Cardiac septum (tissue), 1 donor: Measurements from ENCODE around the gene MFN2. TPM values are rescaled to one million over a fixed set of nuclear protein-coding genes. Genes with fewer than 3 reads are reported as not detected.
A peak's percentile ranks its signal among the peaks of the same experiment; 100 is the strongest.
"Not testable (repeated sequence)": the region's sequence is repeated elsewhere in the genome, so short reads cannot be mapped to it uniquely, and the experiment has no call there.

Experiments used
- DNase-seq: peaks from one replicate; pipeline ENCODE4 v3.0.0-alpha.2; 2020; ENCODE audit warnings: low spot score
- intact Hi-C: fragments of 100-400 bp; cut with DNase I; formaldehyde crosslinking; loops from one replicate; pipeline ENCODE4 v1.14.0; 2022
- long read RNA-seq: library from polyadenylated mRNA; unstranded; transcript quantifications from one replicate; pipeline ENCODE4 v2.0.0, GENCODE V29; 2021
- total RNA-seq: library from RNA; stranded (reverse); fragmentation: NEBNext Ultra II Directional; extraction: Animal tissue kit (Norgen Biotek cat#: 25700); gene quantifications from one replicate; pipeline ENCODE4 v1.2.1, GENCODE V29; 2021
- donor health status: DM: no; HTN: no; CAD: no.

The MFN2 gene
- total RNA-seq: 619 TPM
- long read RNA-seq, full-length matches to known transcripts: 160 of 852 reads
- long read RNA-seq, partial matches to known transcripts: 517 of 852 reads
- long read RNA-seq, other reads (novel, unspliced or antisense): 175 of 852 reads

- DNase-seq: peak; percentile 98
- intact Hi-C loops: loop anchor here (5.0 kb wide), 2 partner anchors 43 to 73 kb away; no protein-coding TSS in a partner anchor
Observed at GRCh38 chr1:11979851-11980675, at the start of gene MFN2. TSS of gene MFN2 (plus strand) at chr1:11980444. CDS start at chr1:11989169, 8,725 bp downstream.

- intact Hi-C loops: no loop called here
- DNase-seq: no peak
Observed at GRCh38 chr1:11930571-11931445, 49.4 kb upstream of the MFN2 start.

- DNase-seq: no peak
- intact Hi-C loops: no loop called here
Observed at GRCh38 chr1:11931845-11932244, 48.4 kb upstream of the MFN2 start.

GRCh38 chr1:11934302-11935056 is 45.8 kb upstream of the MFN2 start, which contains the start of gene PLOD1:
TSS of gene PLOD1 (plus strand) at chr1:11934717. CDS start at chr1:11934780, 63 bp downstream.
- intact Hi-C loops: loop anchor here (5.0 kb wide), 1 partner anchor 43 kb away; no protein-coding TSS in a partner anchor
- DNase-seq: peak; percentile 95

DNA sequence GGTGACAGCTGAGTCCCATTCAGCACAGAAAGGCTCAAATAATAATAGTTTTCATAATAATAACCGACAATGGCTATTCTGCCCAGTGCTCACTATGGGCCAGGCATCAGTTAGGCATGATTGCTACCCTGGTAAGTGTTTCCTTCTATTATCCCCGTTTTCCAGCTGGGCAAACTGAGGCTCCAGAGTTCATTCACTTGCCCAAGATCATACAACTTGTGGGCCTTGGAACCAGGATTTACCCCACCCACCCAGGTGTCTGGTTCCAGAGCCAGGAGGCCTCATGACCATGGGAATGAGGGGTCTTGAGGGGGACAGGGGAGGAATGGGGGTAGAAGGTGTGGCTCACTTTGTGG is 45.2 kb upstream of the MFN2 start:
- no peak for DNase-seq
- intact Hi-C loops: loop anchor here (5.0 kb wide), 1 partner anchor 42 kb away; no protein-coding TSS in a partner anchor

DNA sequence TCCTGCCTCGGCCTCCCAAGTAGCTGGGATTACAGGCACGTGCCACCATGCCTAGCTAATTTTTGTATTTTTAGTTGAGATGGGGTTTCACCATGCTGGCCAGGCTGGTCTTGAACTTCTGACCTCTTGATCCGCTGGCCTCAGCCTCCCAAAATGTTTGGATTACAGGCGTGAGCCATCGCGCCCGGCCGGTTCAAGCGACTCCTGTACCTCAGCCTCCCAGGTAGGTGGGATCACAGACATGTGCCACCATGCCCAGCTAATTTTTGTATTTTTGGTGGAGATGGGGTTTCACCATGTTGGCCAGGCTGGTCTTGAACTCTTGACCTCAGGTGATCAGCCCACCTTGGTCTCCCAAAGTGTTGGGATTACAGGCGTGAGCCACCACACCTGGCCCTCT is 44.5 kb upstream of the MFN2 start:
- DNase-seq: not testable (repeated sequence)
- intact Hi-C loops: loop anchor here (5.0 kb wide), 1 partner anchor 42 kb away; no protein-coding TSS in a partner anchor

- no peak for DNase-seq
- intact Hi-C loops: loop anchor here (5.0 kb wide), 1 partner anchor 38 kb away; no protein-coding TSS in a partner anchor
Observed at GRCh38 chr1:11938722-11939526, 41.3 kb upstream of the MFN2 start.

DNA sequence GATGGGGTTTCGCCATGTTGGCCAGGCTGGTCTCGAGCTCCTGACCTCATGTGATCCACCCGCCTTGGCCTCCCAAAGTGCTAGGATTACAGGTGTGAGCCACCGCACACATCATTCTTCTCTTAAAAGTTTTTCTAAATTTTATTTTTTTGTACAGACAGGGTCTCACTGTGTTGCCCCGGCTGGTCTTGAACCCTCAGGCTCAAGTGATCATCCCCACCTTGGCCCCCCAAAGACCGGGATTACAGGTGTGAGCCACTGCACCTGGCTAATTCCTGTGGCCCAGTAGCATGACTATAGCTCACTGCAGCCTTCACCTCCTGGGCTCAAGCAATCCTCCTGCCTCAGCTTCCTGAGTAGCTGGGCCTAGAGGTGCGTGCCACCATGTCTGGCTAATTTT is 40.5 kb upstream of the MFN2 start:
- intact Hi-C loops: loop anchor here (5.0 kb wide), 1 partner anchor 38 kb away; no protein-coding TSS in a partner anchor
- DNase-seq: not testable (repeated sequence)

DNA sequence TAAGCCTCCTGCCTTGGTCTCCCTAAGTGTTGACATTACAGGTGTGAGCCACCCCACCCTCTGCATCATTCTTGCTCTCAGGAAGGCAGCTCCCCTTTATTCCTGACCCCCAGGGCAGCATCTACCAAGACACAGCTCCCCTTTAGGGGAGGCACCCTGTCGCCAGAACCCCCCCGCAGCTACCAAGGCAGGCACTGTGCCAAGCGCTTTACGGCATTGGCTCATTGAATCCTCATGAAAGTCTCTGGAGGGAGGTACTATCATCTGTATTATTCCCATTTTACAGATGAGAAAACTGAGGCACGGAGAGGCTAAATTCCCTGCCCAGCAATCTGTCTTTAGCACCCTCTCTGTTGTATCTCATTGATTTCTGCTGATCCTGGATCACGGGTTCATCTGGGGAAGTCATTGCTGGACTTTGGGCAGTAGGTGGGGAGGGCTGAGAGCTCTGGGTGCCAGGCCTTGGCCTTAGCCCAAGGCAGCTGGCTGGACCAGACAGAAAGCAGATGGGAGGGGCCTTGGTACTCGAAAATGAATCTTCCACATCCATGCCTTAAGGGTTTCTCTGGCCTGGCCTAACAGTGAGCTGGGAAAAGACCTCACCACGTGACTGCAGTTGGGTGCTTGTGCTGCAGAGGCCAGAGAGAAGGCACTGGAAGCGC is 39.9 kb upstream of the MFN2 start:
- intact Hi-C loops: no loop called here
- DNase-seq: no peak

GRCh38 chr1:11942280-11942679 is 38.0 kb upstream of the MFN2 start:
- intact Hi-C loops: no loop called here
- DNase-seq: no peak

DNA sequence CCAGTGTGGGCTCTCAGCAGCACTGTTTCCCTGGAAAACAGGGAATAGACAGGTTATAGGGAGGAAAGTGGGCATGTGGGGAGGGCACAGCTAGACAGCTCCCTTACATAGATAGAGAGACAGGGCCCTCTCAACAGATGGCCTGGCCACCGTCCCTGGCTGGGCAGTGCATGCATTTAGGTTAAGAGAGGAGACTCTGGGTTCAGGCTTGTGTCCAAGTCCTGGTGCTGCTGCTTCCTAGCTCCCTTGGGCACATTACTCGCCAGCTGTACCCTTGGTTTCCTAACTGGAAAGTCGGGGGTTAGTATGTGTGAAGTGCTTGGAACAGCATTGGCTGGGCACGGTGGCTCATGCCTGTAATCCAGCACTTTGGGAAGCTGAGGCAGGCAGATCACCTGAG is 36.6 kb upstream of the MFN2 start:
- intact Hi-C loops: no loop called here

GRCh38 chr1:11944358-11944931 is 35.8 kb upstream of the MFN2 start:
- DNase-seq: no peak
- intact Hi-C loops: no loop called here

More for the DNA sequence above, 36.6 kb upstream of the MFN2 start:
- DNase-seq: no peak

DNA sequence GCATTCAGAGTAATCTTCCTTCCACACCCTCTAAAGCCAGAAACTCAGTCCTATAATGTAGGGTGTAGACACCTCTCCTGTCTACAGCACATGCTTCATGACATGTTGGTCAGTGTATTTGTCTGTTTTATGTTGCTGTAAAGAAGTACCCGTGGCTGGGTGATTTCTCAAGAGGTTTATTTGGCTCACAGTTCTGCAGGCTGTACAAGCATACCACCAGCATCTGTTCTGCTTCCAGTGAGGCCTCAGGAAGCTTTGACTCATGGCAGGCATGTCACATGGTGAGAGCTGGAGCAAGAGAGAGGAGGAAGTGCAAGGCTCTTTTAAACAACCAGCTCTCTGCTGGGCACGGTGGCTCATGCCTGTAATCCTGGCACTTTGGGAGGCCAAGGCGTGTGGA is 33.6 kb upstream of the MFN2 start:
- DNase-seq: no peak
- intact Hi-C loops: no loop called here

DNA sequence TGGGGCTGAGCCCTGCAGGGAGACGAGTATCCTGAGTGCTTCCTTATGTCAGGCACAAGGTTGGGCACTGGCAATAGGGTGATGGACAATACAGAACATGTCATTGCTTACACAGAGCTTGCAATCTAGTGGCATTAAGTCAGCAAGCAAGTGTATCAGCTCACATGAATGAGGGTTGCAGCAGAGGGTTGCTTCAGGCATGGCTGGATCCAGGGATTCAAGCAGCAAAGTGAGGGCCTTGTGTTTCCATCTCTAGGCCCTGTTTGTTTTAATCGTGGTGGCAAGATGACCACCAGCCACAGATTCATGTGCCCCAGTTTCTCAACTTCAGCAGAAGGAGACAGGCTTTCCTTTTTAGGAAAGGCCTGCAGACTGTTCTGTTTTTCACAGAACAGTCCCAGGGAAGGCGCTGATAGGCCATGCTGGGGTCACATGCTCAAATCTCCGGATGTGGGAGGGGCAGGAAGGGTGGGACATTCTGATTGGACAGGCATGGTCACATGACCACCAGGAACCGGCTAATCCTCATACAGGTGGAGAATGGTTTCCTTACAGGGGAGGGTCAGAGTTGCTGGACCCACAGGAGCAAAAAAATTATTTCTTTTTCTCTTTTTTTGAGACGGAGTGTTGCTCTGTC is 31.3 kb upstream of the MFN2 start:
- DNase-seq: no peak
- intact Hi-C loops: no loop called here

DNA sequence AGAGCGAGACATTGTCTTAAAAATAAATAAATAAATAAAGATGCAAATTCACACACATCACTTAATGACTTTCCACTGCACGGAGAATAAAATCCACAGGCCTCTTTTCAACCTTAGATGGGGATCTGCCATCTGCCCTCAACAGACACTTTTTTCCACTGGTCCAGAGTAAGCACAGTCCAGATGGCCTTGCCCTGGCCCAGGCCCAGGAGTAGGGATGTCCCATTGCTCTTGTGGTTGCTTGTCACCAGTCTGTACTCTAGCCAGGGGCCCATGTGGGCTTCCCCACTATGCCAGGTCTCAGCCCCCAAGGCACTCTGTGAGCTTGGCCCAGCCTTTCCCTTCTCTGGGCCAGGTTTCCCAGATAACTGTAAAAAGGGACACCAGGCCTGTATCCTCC is 28.3 kb upstream of the MFN2 start:
- intact Hi-C loops: no loop called here

GRCh38 chr1:11952455-11953109 is 27.7 kb upstream of the MFN2 start:
- DNase-seq: no peak
- intact Hi-C loops: no loop called here

More for the DNA sequence above, 28.3 kb upstream of the MFN2 start:
- DNase-seq: no peak

DNA sequence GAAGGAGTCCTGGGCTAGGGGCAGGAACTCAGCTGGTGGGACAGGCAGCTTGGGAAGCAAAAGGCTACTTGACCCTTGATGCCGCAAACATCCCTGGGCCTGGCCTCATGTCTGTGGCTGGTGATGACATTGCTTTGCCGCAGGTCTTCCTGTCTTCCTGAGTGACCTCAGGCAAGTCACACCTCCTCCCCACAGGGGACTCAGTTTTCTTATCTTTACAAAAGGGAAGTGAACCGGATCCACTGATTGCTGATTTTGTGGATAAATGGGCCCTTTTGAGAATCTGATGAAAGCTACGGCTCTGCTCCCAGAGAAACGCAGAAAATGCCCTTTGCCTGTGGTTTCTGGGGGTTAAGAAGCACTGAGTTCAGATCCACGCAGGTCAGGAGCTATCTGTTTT is 25.0 kb upstream of the MFN2 start:
- peak; percentile 83 for DNase-seq
- intact Hi-C loops: no loop called here
